ENCODE measurements around the gene STPG3. TPM values are rescaled to one million over a fixed set of nuclear protein-coding genes. Genes with fewer than 3 reads are reported as not detected.

STPG3 gene
- total and polyA plus RNA-seq, 2 experiments from 2014 or later = not detected

DNA sequence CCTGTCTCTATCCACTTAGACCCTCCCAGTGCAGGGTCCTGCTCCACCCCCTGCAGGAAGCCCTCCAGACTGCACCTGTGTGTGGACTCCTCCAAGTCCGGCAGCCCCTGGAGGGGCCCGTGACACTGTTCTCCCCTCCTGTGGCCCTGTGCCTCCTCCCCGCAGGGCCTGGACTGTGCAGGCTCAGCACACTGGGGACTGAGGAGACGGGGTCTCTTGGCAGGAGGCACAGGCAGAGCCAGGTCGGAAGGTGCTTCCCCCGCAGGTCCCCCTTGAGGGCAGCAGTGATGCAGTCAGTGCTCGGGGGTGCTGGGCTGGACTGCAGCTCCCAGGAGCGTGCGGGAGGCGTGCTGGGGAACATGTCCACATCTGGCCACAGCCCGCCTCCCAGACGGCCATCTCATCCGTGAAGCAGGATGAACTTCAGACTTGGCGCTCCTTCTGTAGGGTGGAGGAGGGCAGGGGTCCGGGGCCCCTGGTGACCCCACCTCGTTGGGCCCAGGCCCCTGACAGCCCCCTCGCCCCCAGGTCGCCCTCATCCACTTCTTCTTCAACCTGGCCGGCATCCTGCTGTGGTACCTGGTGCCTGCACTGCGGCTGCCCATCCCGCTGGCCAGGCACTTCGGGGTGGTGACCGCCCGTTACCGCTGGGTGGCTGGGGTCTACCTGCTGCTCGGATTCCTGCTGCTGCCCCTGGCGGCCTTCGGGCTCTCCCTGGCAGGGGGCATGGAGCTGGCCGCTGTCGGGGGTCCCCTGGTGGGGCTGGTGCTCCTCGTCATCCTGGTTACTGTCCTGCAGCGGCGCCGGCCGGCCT lies 15.5 kb upstream of the STPG3 start:
- Histone ChIP-seq H3K9ac (no peak overlapping the region), H3K4me1 (ENCODE audit: insufficient read depth) (no peaks in the 10 kb centered on the region), H2AFZ (no peak overlapping the region), H3K36me3 (ENCODE audit: low read depth) (no peaks in the 10 kb centered on the region), H4K20me1 (ENCODE audit: insufficient read depth) (no peaks in the 10 kb centered on the region), H3K27me3 (replicated peaks; ENCODE audit: insufficient read depth) (no peaks in the 10 kb centered on the region), H3K9me3 (ENCODE audit: low read depth) (no peaks in the 10 kb centered on the region), H3K79me2 (ENCODE audit: insufficient read depth) (peaks cover 25% of the 10 kb centered on the region), H3K4me3 (no peak overlapping the region), H3K4me2 (ENCODE audit: unreplicated experiment) (no peak overlapping the region), H3K27ac (no peak overlapping the region), H3K9me2 (ENCODE audit: insufficient read depth) (no peaks in the 10 kb centered on the region), H3F3A (ENCODE audit: insufficient read depth) (no peaks in the 10 kb centered on the region; the same call in 1 of the 2 replicates)
- TF ChIP-seq EZH2phosphoT487 (IDR thresholded peaks at IDR 0.05; ENCODE audit: insufficient read depth, low read depth) (no peak), EZH2 (IDR thresholded peaks at IDR 0.05; ENCODE audit: insufficient read depth, poor library complexity, severe bottlenecking) (no peak)
- in situ Hi-C loops (cut with MboI) = no loop called here
- 61 to 64% methylated on average over 34 to 35 of the region's 35 CpGs for whole genome bisulfite sequencing, 2 experiments (ENCODE audit: low coverage in 1 of 2, low lambda C conversion rate in 2 of 2, missing lambda C conversion rate in 2 of 2)
- no peak for DNase-seq

DNA sequence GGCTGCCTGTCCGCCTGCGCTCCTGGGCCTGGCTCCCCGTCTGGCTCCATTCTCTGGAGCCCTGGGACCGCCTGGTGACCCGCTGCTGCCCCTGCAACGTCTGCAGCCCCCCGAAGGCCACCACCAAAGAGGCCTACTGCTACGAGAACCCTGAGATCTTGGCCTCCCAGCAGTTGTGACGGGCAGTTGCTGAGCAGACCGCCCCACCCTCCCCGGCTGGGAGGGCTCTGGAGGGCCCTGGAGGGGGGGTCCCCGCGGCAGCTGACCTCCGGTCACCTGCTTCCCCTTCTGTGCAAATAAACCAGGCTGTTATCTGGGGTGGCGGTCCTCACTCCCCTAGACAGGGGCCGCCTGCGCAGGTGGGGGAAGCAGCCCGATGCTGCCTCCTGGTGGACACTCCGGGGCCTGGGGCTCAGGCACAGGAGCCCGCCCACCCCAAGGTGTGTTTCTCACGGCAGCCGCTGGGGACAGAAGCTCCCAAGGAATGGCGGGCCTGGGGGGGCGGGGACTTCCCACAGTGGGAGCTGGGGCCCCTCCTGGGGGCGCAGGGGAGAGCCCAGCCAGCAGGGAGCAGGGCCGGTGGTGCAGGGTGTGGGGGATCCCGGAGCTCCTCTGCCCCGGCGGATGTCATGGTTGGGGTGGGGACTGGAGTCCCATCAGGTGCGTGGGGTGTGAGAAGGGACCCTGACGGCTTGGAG lies 14.7 kb upstream of the STPG3 start:
- no peak overlapping the region for H3K4me3 ChIP-seq
- H2AFZ ChIP-seq = no peak overlapping the region
- H3K27ac ChIP-seq = no peak overlapping the region
- WGBS, 2 experiments (ENCODE audit: low coverage in 1 of 2, low lambda C conversion rate in 2 of 2, missing lambda C conversion rate in 2 of 2) = 12 to 16% methylated on average over 24 to 30 of the region's 31 CpGs
- H3K36me3 ChIP-seq (ENCODE audit: low read depth) = no peaks in the 10 kb centered on the region
- no peaks in the 10 kb centered on the region; the same call in 1 of the 2 replicates for H3F3A ChIP-seq (ENCODE audit: insufficient read depth)
- in situ Hi-C loops (cut with MboI) = no loop called here
- no peak overlapping the region for H3K9ac ChIP-seq
- no peaks in the 10 kb centered on the region for H3K9me2 ChIP-seq (ENCODE audit: insufficient read depth)
- H3K27me3 ChIP-seq (replicated peaks; ENCODE audit: insufficient read depth) = no peaks in the 10 kb centered on the region
- no peaks in the 10 kb centered on the region for H3K9me3 ChIP-seq (ENCODE audit: low read depth)
- H4K20me1 ChIP-seq (ENCODE audit: insufficient read depth) = no peaks in the 10 kb centered on the region
- H3K4me1 ChIP-seq (ENCODE audit: insufficient read depth) = no peaks in the 10 kb centered on the region
- peak; percentile 89 for DNase-seq
- H3K79me2 ChIP-seq (ENCODE audit: insufficient read depth) = peaks cover 25% of the 10 kb centered on the region
- TF ChIP-seq EZH2phosphoT487 (IDR thresholded peaks at IDR 0.05; ENCODE audit: insufficient read depth, low read depth) (no peak), EZH2 (IDR thresholded peaks at IDR 0.05; ENCODE audit: insufficient read depth, poor library complexity, severe bottlenecking) (no peak)
- H3K4me2 ChIP-seq (ENCODE audit: unreplicated experiment) = no peak overlapping the region

DNA sequence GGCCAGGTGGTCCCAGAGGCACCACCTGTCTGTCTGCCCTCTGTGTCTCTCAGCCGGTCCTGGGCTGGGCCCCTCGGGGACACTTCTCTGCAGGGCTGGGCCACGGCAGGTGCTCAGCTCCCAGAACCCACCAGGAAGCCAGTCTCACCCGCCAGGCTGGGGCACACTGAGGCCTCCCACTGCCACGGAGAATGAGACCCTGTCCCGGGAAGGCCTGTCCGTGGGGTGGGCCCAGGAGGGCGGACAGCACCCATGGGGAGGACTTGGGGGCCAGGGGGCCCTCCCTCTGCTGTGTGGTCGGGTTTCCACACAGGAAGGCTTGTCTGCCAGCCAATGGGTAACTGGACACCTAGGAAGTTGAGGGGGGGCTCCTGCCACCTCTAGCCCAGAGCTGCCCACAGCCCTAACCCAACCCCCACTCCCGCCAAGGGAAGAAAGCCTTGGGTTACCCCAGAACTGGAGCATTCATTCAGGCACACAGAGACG lies 14.1 kb upstream of the STPG3 start:
- DNase-seq = no peak
- H3K4me2 ChIP-seq (ENCODE audit: unreplicated experiment) = no peak overlapping the region
- no peak overlapping the region for H3K4me3 ChIP-seq
- peaks cover 29% of the 10 kb centered on the region for H3K79me2 ChIP-seq (ENCODE audit: insufficient read depth)
- H4K20me1 ChIP-seq (ENCODE audit: insufficient read depth) = no peaks in the 10 kb centered on the region
- no peak overlapping the region for H3K9ac ChIP-seq
- H3F3A ChIP-seq (ENCODE audit: insufficient read depth) = no peaks in the 10 kb centered on the region; the same call in 1 of the 2 replicates
- peaks cover 3% of the 10 kb centered on the region; the same call in 1 of the 2 replicates for H3K36me3 ChIP-seq (ENCODE audit: low read depth)
- 44 to 48% methylated on average over 11 of the region's 11 CpGs for WGBS, 2 experiments (ENCODE audit: low coverage in 1 of 2, low lambda C conversion rate in 2 of 2, missing lambda C conversion rate in 2 of 2)
- in situ Hi-C loops (cut with MboI) = no loop called here
- H3K9me2 ChIP-seq (ENCODE audit: insufficient read depth) = no peaks in the 10 kb centered on the region
- H3K4me1 ChIP-seq (ENCODE audit: insufficient read depth) = no peaks in the 10 kb centered on the region
- no peak overlapping the region for H3K27ac ChIP-seq
- H3K27me3 ChIP-seq (replicated peaks; ENCODE audit: insufficient read depth) = no peaks in the 10 kb centered on the region
- no peak overlapping the region for H2AFZ ChIP-seq
- H3K9me3 ChIP-seq (ENCODE audit: low read depth) = no peaks in the 10 kb centered on the region
- TF ChIP-seq EZH2 (IDR thresholded peaks at IDR 0.05; ENCODE audit: insufficient read depth, poor library complexity, severe bottlenecking) (no peak), EZH2phosphoT487 (IDR thresholded peaks at IDR 0.05; ENCODE audit: insufficient read depth, low read depth) (no peak)

All from GM23248 (cell line).